Esophagus muscularis mucosa (tissue), 3 donors: ENCODE data around the gene KCNAB2.

Source experiments
- POLR2A ChIP-seq: fragments of 450-650 bp; IDR thresholded peaks from one replicate; pipeline ENCODE4 v1.6.1; 2017; ENCODE audit warnings: antibody characterized with exemption, moderate library complexity, mild to moderate bottlenecking, low read depth
- TF ChIP-seq, protein P1 (sequence below), 3 experiments: fragments of 200-600 bp in 2 of 3; fragments of 450-650 bp in 1 of 3; sonication (generic) in 2 of 3; IDR thresholded peaks; one replicate each; pipeline ENCODE4 v1.5.1; 2017 to 2019; ENCODE audit warnings: antibody characterized with exemption in 3 of 3, mild to moderate bottlenecking in 2 of 3, moderate library complexity in 1 of 3

DNA sequence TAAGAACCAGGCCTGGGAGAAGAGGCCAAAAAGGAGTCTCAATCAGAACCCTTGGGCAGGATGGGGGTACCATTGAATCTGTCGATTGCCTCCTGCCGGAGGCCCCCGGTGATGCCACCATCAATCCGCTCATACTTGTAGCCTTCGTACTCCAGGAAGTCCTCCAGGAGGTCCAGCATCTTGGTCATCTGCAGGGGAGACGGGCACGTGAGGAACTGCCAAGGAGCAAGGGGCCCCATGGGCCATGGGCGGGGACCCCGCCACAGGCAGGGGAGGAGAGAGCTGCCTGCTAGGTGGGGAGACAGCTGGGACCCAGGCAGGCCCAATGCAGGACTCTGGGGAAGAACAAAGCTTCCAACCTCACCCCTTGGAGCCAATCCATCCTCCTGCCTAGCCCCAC is 85.9 kb downstream of the KCNAB2 start:
- TF ChIP-seq, protein P1, sequence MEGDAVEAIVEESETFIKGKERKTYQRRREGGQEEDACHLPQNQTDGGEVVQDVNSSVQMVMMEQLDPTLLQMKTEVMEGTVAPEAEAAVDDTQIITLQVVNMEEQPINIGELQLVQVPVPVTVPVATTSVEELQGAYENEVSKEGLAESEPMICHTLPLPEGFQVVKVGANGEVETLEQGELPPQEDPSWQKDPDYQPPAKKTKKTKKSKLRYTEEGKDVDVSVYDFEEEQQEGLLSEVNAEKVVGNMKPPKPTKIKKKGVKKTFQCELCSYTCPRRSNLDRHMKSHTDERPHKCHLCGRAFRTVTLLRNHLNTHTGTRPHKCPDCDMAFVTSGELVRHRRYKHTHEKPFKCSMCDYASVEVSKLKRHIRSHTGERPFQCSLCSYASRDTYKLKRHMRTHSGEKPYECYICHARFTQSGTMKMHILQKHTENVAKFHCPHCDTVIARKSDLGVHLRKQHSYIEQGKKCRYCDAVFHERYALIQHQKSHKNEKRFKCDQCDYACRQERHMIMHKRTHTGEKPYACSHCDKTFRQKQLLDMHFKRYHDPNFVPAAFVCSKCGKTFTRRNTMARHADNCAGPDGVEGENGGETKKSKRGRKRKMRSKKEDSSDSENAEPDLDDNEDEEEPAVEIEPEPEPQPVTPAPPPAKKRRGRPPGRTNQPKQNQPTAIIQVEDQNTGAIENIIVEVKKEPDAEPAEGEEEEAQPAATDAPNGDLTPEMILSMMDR (IDR thresholded peaks at IDR 0.05): no peak
- TF ChIP-seq POLR2A: no peak
